RPMI8226 (cell line): ENCODE data around the gene PTPRN2.
"Not testable (repeated sequence)": the region's sequence is repeated elsewhere in the genome, so short reads cannot be mapped to it uniquely, and the experiment has no call there.

Source experiments
- DNase-seq: peaks from one replicate; pipeline ENCODE4 v3.0.0-alpha.2; 2015

PTPRN2 gene

GRCh38 chr7:157501581-157501980 is 1086.0 kb downstream of the PTPRN2 start:
- DNase-seq, result no peak

GRCh38 chr7:157500989-157501540 is 1086.6 kb downstream of the PTPRN2 start:
- not testable (repeated sequence) for DNase-seq

- no peak for DNase-seq
Observed at GRCh38 chr7:157500171-157500960, 1087.3 kb downstream of the PTPRN2 start.

- no peak for DNase-seq
Observed at GRCh38 chr7:157499835-157500153, 1087.8 kb downstream of the PTPRN2 start.

GRCh38 chr7:157499121-157499834 is 1088.3 kb downstream of the PTPRN2 start:
- no peak for DNase-seq

GRCh38 chr7:157498657-157499056 is 1089.0 kb downstream of the PTPRN2 start:
- DNase-seq, result no peak

GRCh38 chr7:157497744-157498651 is 1089.6 kb downstream of the PTPRN2 start:
- DNase-seq, result no peak

- DNase-seq, result no peak
Observed at GRCh38 chr7:157497367-157497743, 1090.3 kb downstream of the PTPRN2 start.

- DNase-seq, result no peak
Observed at GRCh38 chr7:157496416-157497275, 1091.0 kb downstream of the PTPRN2 start.

GRCh38 chr7:157495594-157495993 is 1092.0 kb downstream of the PTPRN2 start:
- DNase-seq, result no peak

GRCh38 chr7:157495177-157495553 is 1092.5 kb downstream of the PTPRN2 start:
- no peak for DNase-seq

GRCh38 chr7:157494506-157495176 is 1093.0 kb downstream of the PTPRN2 start:
- no peak for DNase-seq

GRCh38 chr7:157493776-157494175 is 1093.8 kb downstream of the PTPRN2 start:
- no peak for DNase-seq

GRCh38 chr7:157493017-157493416 is 1094.6 kb downstream of the PTPRN2 start:
- no peak for DNase-seq

GRCh38 chr7:157490465-157490912 is 1097.1 kb downstream of the PTPRN2 start:
- DNase-seq, result peak; percentile 48

- DNase-seq, result not testable (repeated sequence)
Observed at GRCh38 chr7:157489870-157490269, 1097.8 kb downstream of the PTPRN2 start.
